Measurements from ENCODE around the gene TRIM9. TPM values are rescaled to one million over a fixed set of nuclear protein-coding genes. Genes with fewer than 3 reads are reported as not detected.

The TRIM9 gene
- total RNA-seq, 2 experiments from 2014 or later, result 0.19 to 0.45 TPM

GRCh38 chr14:51104467-51104866 lies 9.6 kb upstream of the TRIM9 start:
- intact Hi-C loops (cut with DNase I, micrococcal nuclease), result no loop called here
- CTCF ChIA-PET, result no interaction called here
- H3K27me3 Mint-ChIP-seq, result peaks cover 23% of the 10 kb centered on the region
- H3K36me3 Mint-ChIP-seq (ENCODE audit: low read depth), result no peaks in the 10 kb centered on the region
- TF ChIP-seq CTCF (IDR thresholded peaks at IDR 0.05), result no peak
- POLR2A ChIA-PET, result interaction anchor here (0.6 to 1.0 kb wide), 2 partner anchors 10 to 1830 kb away, joined by 3 read pairs; partner anchors contain the start of gene TRIM9
- no peak overlapping the region for H3K4me3 Mint-ChIP-seq
- H3K4me3 ChIP-seq (ENCODE audit: low read length), result no peak overlapping the region
- ATAC-seq (ENCODE audit: poor library complexity), result no peak
- H3K4me1 Mint-ChIP-seq (ENCODE audit: low read depth), result no peaks in the 10 kb centered on the region
- H3K4me1 ChIP-seq (ENCODE audit: insufficient read depth, low read length), result no peaks in the 10 kb centered on the region
- no peak overlapping the region for H3K27ac Mint-ChIP-seq
- peaks cover 5 to 9% of the 10 kb centered on the region in 2 experiments for H3K27me3 ChIP-seq (ENCODE audit: control insufficient read depth in 1 of 2, insufficient read depth in 2 of 2, low read length in 2 of 2)
- no peak overlapping the region for H3K27ac ChIP-seq (ENCODE audit: low read depth in 1 of 2, low read length in 2 of 2)
- no peaks in the 10 kb centered on the region for H3K9me3 ChIP-seq (ENCODE audit: control insufficient read depth in 1 of 2, insufficient read depth in 1 of 2, low read length in 2 of 2)
- no peaks in the 10 kb centered on the region for H3K9me3 Mint-ChIP-seq
- no peaks in the 10 kb centered on the region for H3K36me3 ChIP-seq (ENCODE audit: insufficient read depth, low read length)
- DNase-seq, result no peak

- H3K27ac Mint-ChIP-seq, result no peak overlapping the region
- CTCF ChIA-PET, result interaction anchor here (0.7 kb wide), 1 partner anchor 14 kb away, joined by 3 read pairs; no protein-coding TSS in a partner anchor
Observed at GRCh38 chr14:51097287-51097686, 2.4 kb upstream of the TRIM9 start.

GRCh38 chr14:51096870-51097269 lies 2.0 kb upstream of the TRIM9 start:
- H3K36me3 Mint-ChIP-seq (ENCODE audit: low read depth), result peaks cover 5% of the 10 kb centered on the region
- peaks cover 10 to 27% of the 10 kb centered on the region in 2 experiments for H3K27me3 ChIP-seq (ENCODE audit: control insufficient read depth in 1 of 2, insufficient read depth in 2 of 2, low read length in 2 of 2)
- peaks cover 13% of the 10 kb centered on the region for H3K4me1 Mint-ChIP-seq (ENCODE audit: low read depth)

More at GRCh38 chr14:51097287-51097686, 2.4 kb upstream of the TRIM9 start:
- TF ChIP-seq CTCF (IDR thresholded peaks at IDR 0.05), result no peak
- peaks cover 41% of the 10 kb centered on the region for H3K27me3 Mint-ChIP-seq
- Histone ChIP-seq H3K27ac (ENCODE audit: low read depth in 1 of 2, low read length in 2 of 2) (no peak overlapping the region), H3K9me3 (ENCODE audit: control insufficient read depth in 1 of 2, insufficient read depth in 1 of 2, low read length in 2 of 2) (peaks cover 0 to 7% of the 10 kb centered on the region in 2 experiments), H3K27me3 (ENCODE audit: control insufficient read depth in 1 of 2, insufficient read depth in 2 of 2, low read length in 2 of 2) (peaks cover 10 to 27% of the 10 kb centered on the region in 2 experiments), H3K36me3 (ENCODE audit: insufficient read depth, low read length) (no peaks in the 10 kb centered on the region), H3K4me3 (ENCODE audit: low read length) (no peak overlapping the region), H3K4me1 (ENCODE audit: insufficient read depth, low read length) (peaks cover 25% of the 10 kb centered on the region)
- H3K9me3 Mint-ChIP-seq, result no peaks in the 10 kb centered on the region
- intact Hi-C loops (cut with DNase I, micrococcal nuclease), result loop anchor here in 1 of 2 experiments (5.0 kb wide), 2 partner anchors 140 to 555 kb away; partner anchors contain the start of gene FRMD6
- peaks cover 13% of the 10 kb centered on the region for H3K4me1 Mint-ChIP-seq (ENCODE audit: low read depth)
- H3K4me3 Mint-ChIP-seq, result no peak overlapping the region
- ATAC-seq (ENCODE audit: poor library complexity), result no peak
- peaks cover 5% of the 10 kb centered on the region for H3K36me3 Mint-ChIP-seq (ENCODE audit: low read depth)
- POLR2A ChIA-PET, result no interaction called here
- no peak for DNase-seq

More at GRCh38 chr14:51096870-51097269, 2.0 kb upstream of the TRIM9 start:
- DNase-seq (no peak), ATAC-seq (ENCODE audit: poor library complexity) (no peak)
- peaks cover 0 to 7% of the 10 kb centered on the region in 2 experiments for H3K9me3 ChIP-seq (ENCODE audit: control insufficient read depth in 1 of 2, insufficient read depth in 1 of 2, low read length in 2 of 2)
- peaks cover 25% of the 10 kb centered on the region for H3K4me1 ChIP-seq (ENCODE audit: insufficient read depth, low read length)
- no peak overlapping the region for H3K27ac ChIP-seq (ENCODE audit: low read depth in 1 of 2, low read length in 2 of 2)
- no peak overlapping the region for H3K4me3 ChIP-seq (ENCODE audit: low read length)
- Mint-ChIP-seq H3K27ac (no peak overlapping the region), H3K9me3 (no peaks in the 10 kb centered on the region), H3K27me3 (peaks cover 41% of the 10 kb centered on the region), H3K4me3 (no peak overlapping the region)
- H3K36me3 ChIP-seq (ENCODE audit: insufficient read depth, low read length), result no peaks in the 10 kb centered on the region
- ChIA-PET POLR2A (no interaction called here), CTCF (interaction anchor here (0.7 kb wide), 1 partner anchor 13 kb away, joined by 3 read pairs; no protein-coding TSS in a partner anchor)
- TF ChIP-seq CTCF (IDR thresholded peaks at IDR 0.05), result no peak
- intact Hi-C loops (cut with DNase I, micrococcal nuclease), result loop anchor here in 1 of 2 experiments (5.0 kb wide), 2 partner anchors 140 to 555 kb away; partner anchors contain the start of gene FRMD6

All from CD4-positive, alpha-beta T cell (primary cell).